GM18907 (cell line): Measurements from ENCODE around the gene SLC13A3.

Source experiments
- ATAC-seq: cut with Tn5 transposase; IDR thresholded peaks from one replicate; pipeline ENCODE4 v1.9.1; 2021; ENCODE audit warnings: mild to moderate bottlenecking, moderate library complexity; ENCODE audit not compliant: unreplicated experiment

The SLC13A3 gene

GRCh38 chr20:46660487-46660886 is 9.2 kb upstream of the SLC13A3 start:
- ATAC-seq, result no peak

GRCh38 chr20:46657618-46658017 is 6.4 kb upstream of the SLC13A3 start:
- ATAC-seq, result no peak

DNA sequence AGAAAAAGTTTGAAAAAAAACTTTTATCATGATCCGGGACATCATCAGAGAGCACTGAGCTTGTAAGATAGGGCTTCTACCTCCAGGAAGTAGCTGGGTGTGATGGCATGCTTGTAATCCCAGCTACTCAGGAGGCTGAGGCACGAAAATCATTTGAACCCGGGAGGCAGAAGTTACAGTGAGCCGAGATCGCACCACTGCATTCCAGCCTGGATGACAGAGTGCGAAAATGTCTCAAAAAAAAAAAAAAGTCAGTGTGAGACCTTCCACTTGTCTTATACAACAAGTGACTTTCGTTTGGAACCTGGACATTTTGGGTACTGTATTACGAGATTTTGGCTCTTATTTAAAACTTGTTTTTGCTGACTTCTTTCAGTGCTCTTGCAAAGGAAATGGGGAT is 5.9 kb upstream of the SLC13A3 start:
- no peak for ATAC-seq

DNA sequence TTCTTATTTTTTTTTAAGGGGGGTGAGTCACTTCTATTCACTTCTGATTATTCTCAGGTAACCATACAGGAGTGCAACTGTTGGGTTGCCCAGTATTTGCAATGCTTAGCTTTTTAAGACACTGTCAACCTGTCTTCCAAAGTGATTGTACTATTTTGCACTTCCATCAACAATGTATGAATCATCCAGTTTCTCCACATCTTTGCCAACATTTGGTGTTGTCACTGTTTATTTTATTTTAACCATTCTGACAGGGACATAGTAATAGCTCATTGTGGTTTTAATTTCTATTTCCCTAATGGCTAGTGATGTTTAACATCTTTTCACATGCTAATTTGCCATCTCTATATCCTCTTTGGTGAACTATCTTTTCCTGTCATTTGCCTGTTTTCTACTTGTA is 1.4 kb upstream of the SLC13A3 start:
- no peak for ATAC-seq

GRCh38 chr20:46650575-46651090 is 626 bp downstream of the SLC13A3 start:
- no peak for ATAC-seq

GRCh38 chr20:46649965-46650542 is 1.2 kb downstream of the SLC13A3 start:
- no peak for ATAC-seq

- no peak for ATAC-seq
Observed at GRCh38 chr20:46649650-46649949, 1.7 kb downstream of the SLC13A3 start.

- no peak for ATAC-seq
Observed at GRCh38 chr20:46648903-46649649, 2.2 kb downstream of the SLC13A3 start.

DNA sequence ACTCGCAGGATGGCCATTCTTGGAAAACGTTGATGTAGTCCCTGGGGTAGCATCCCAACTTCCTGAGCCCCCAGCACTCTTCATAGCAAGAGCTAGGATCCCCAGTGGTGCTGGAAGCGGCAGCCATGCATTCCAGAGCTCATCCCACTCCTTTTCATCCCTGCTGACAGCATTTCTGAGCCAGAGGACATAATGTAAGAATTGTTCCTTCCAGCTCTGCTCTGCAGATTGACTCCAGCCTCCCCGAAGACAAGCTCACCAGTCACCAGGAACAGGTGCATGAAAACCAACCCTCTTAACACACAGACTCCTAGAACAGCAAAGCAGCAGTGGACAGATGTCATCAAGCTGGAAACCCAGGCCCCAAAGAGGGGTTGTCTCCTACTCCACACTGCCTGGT is 3.8 kb downstream of the SLC13A3 start:
- no peak for ATAC-seq

- ATAC-seq, result no peak
Observed at GRCh38 chr20:46646659-46647380, 4.4 kb downstream of the SLC13A3 start.

- no peak for ATAC-seq
Observed at GRCh38 chr20:46646122-46646521, 5.1 kb downstream of the SLC13A3 start.

- ATAC-seq, result no peak
Observed at GRCh38 chr20:46644733-46645132, 6.5 kb downstream of the SLC13A3 start.

GRCh38 chr20:46644160-46644559 is 7.1 kb downstream of the SLC13A3 start:
- no peak for ATAC-seq

- ATAC-seq, result no peak
Observed at GRCh38 chr20:46642969-46643343, 8.3 kb downstream of the SLC13A3 start.

DNA sequence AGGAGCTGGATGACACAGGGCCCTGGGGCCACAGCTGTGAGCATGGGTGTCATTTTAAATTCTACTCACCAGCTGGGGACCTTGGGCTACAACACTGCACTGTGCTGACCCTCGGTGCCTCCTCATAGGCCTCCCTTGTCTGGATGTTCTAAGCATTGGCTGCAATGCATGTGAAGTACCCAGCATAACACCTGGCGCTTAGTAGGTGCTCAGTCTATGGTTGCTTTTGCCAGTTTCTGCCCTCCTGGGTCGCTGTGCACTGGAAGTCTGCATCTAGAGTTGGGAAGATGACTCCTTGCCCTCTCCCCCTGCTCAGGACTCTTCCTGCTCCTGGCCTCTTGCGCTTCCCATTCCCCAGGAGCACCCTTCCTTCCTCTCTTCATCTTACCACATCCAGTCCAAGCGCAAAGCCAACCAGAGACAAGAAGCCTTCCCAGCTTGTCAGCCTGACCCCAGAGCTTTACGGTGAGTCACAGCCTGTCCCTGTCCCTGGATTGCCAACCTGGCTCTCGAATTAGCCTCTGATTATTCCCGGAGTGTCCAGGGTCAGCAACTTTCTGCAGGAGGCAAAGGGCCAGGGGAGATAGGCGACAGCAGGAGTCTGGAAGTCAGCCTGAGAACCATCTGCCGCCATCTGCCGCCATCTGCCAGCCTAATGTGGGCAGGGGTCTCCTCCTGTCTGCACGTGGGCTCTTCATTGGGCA is 8.8 kb downstream of the SLC13A3 start:
- no peak for ATAC-seq

- no peak for ATAC-seq
Observed at GRCh38 chr20:46641424-46641823, 9.8 kb downstream of the SLC13A3 start.

DNA sequence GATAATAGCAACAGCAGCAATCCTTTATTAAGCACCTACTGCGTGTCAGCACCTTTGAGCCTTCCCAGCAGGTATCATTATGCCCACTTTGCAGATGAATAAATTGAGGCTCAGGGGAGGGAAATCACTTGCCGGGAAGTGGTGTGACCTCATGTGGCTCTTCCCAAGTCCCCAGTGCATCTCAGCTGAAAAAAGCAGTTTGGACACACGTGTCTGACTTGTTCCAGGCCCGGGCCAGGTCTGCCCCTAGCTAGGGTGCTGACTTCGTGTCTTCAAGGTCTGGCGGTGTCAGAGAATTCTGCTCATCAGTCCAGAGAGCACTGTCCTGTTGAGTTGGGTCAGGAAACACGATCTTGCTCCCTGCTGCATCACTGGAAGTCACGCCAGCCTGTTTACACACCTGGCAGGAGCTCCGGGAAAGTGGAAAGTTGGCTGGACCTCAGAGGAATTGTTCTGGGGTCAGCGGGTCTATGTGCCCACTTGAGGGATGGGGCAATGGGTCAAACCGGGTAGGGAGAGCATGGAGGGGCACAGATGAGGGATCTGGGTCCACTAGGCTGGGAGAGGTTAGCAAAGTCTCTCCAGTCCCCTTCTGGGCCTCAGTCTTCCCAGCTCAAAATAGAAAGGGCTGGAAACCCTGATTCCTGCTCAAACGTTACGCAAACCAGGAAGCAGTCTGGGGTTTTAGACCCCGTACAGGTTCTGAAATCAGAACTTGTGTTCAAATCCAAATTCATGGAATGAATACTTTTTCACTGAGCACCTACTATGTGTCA is 10.5 kb downstream of the SLC13A3 start:
- no peak for ATAC-seq

DNA sequence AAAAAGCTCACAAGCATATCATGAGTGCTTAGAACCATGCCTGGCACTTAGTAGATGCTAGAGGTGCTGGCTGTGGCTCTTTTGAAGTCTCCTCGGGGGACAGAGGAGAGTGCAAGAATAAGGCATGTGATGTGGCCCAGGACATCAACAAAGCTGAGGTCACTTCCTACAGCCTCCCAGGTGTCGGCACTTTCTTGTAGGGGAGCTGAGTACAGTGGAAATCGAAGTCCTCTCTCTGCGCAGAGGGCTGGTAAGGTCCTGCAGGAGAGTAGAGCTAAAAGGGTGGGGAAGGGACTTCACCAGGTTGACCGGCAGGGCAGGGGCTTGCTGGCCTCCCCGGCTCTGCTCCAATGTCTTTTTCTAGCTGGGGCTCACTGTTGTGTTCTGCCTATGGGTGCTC is 11.2 kb downstream of the SLC13A3 start:
- no peak for ATAC-seq

GRCh38 chr20:46639587-46639986 is 11.7 kb downstream of the SLC13A3 start:
- no peak for ATAC-seq

- no peak for ATAC-seq
Observed at GRCh38 chr20:46638898-46639274, 12.4 kb downstream of the SLC13A3 start.
